Fibroblast of lung (primary cell): ENCODE results near the gene GCSH. TPM values are rescaled to one million over a fixed set of nuclear protein-coding genes. Genes with fewer than 3 reads are reported as not detected.
"Not testable (repeated sequence)": the region's sequence is repeated elsewhere in the genome, so short reads cannot be mapped to it uniquely, and the experiment has no call there.

Source experiments
- DNase-seq, 2 donors: peaks; one replicate each; pipeline versions ENCODE4 v3.0.0 to v3.0.0-alpha.2; 2010; ENCODE audit warnings: low read depth in 2 of 2
- H2AFZ ChIP-seq: 2 replicates; pipeline ENCODE4 v1.5.1; 2012; ENCODE audit warnings: low read length, control low read depth, inconsistent platforms
- H3K27ac ChIP-seq: 2 replicates; pipeline ENCODE4 v1.5.1; 2011; ENCODE audit warnings: low read length, control low read depth; ENCODE audit not compliant: insufficient read depth
- H3K27me3 ChIP-seq: 2 replicates; pipeline ENCODE4 v1.5.1; 2011; ENCODE audit warnings: mild to moderate bottlenecking, low read length; ENCODE audit not compliant: control insufficient read depth, insufficient read depth
- H3K36me3 ChIP-seq: 2 replicates; pipeline ENCODE4 v1.5.1; 2011; ENCODE audit warnings: low read length; ENCODE audit not compliant: control insufficient read depth, insufficient read depth
- H3K4me1 ChIP-seq: 2 replicates; pipeline ENCODE4 v1.5.1; 2011; ENCODE audit warnings: low read length; ENCODE audit not compliant: control insufficient read depth, insufficient read depth; ENCODE audit errors: extremely low read depth
- H3K4me2 ChIP-seq: 2 replicates; pipeline ENCODE4 v1.5.1; 2011; ENCODE audit warnings: low read length, control low read depth; ENCODE audit not compliant: insufficient read depth; ENCODE audit errors: extremely low read depth
- H3K4me3 ChIP-seq, 4 experiments: fragments of 200-600 bp in 1 of 4; sonication (generic) in 1 of 4; replicated peaks in 1 of 4; 2 replicates each; pipeline ENCODE4 v1.5.1; 2011 to 2016; ENCODE audit warnings: low read length in 4 of 4, low read depth in 3 of 4, mild to moderate bottlenecking in 3 of 4, control low read depth in 2 of 4, inconsistent platforms in 1 of 4, mixed read lengths in 1 of 4; ENCODE audit not compliant: insufficient read depth in 1 of 4; ENCODE audit errors: control extremely low read depth in 1 of 4
- H3K79me2 ChIP-seq: 2 replicates; pipeline ENCODE4 v1.5.1; 2012; ENCODE audit warnings: mild to moderate bottlenecking, low read length, inconsistent platforms; ENCODE audit not compliant: control insufficient read depth, insufficient read depth
- H3K9ac ChIP-seq: 2 replicates; pipeline ENCODE4 v1.5.1; 2011; ENCODE audit warnings: mild to moderate bottlenecking, low read length, control low read depth; ENCODE audit not compliant: insufficient read depth
- H3K9me3 ChIP-seq: 2 replicates; pipeline ENCODE4 v1.5.1; 2012; ENCODE audit warnings: low read depth, low read length; ENCODE audit not compliant: control insufficient read depth, insufficient read depth
- H4K20me1 ChIP-seq: 2 replicates; pipeline ENCODE4 v1.5.1; 2011; ENCODE audit warnings: low read length; ENCODE audit not compliant: control insufficient read depth, insufficient read depth; ENCODE audit errors: extremely low read depth
- CTCF ChIP-seq, 2 donors: IDR thresholded peaks in 1 of 2; conservative IDR thresholded peaks in 1 of 2; 1 replicate in 1 of 2; 2 replicates in 1 of 2; pipeline ENCODE4 v1.5.1; 2011 to 2012; ENCODE audit warnings: low read length in 2 of 2, control low read depth in 1 of 2, inconsistent platforms in 1 of 2, low read depth in 1 of 2, mild to moderate bottlenecking in 1 of 2
- EZH2 ChIP-seq: IDR thresholded peaks from 2 replicates; pipeline ENCODE4 v1.5.1; 2012; ENCODE audit warnings: low read length, control low read depth, mild to moderate bottlenecking; ENCODE audit errors: missing control alignments
- polyA plus RNA-seq, 2 donors: library from polyadenylated mRNA; depleted of rRNA in 1 of 2; stranded (reverse) in 1 of 2; unstranded in 1 of 2; fragments of >200 nt; gene quantifications; 2 replicates each; pipeline ENCODE4 v1.2.1, GENCODE V29; 2011 to 2012; ENCODE audit warnings: missing spikeins in 1 of 2
- total RNA-seq: library from RNA; depleted of rRNA; stranded (reverse); fragments of >200 nt; gene quantifications from 2 replicates; pipeline ENCODE4 v1.2.1, GENCODE V29; 2014

The GCSH gene
- total and polyA plus RNA-seq, 2 donors (not counting 1 experiment from before 2014, with no cell fraction given): 15.0 to 29.9 TPM

GRCh38 chr16:81117436-81117835, 21.2 kb upstream of the GCSH start:
- no peak for TF ChIP-seq CTCF (conservative IDR thresholded peaks at IDR 0.05 in 1 of 2, IDR thresholded peaks at IDR 0.05 in 1 of 2; ENCODE audit: low read depth in 1 of 2, low read length in 2 of 2)
- no peak for TF ChIP-seq EZH2
- H3K4me2 ChIP-seq: no peak overlapping the region

GRCh38 chr16:81116285-81116684, 20.1 kb upstream of the GCSH start:
- Histone ChIP-seq H3K36me3 (no peaks in the 10 kb centered on the region), H3K4me2 (no peak overlapping the region), H3K4me1 (no peaks in the 10 kb centered on the region), H3K27ac (no peak overlapping the region), H3K27me3 (no peaks in the 10 kb centered on the region), H3K9ac (no peak overlapping the region), H2AFZ (no peak overlapping the region), H4K20me1 (no peaks in the 10 kb centered on the region), H3K79me2 (no peaks in the 10 kb centered on the region), H3K4me3 (no peak overlapping the region), H3K9me3 (no peaks in the 10 kb centered on the region)
- no peak for TF ChIP-seq CTCF (conservative IDR thresholded peaks at IDR 0.05 in 1 of 2, IDR thresholded peaks at IDR 0.05 in 1 of 2; ENCODE audit: low read depth in 1 of 2, low read length in 2 of 2)
- no peak for TF ChIP-seq EZH2
- DNase-seq: no peak

More at GRCh38 chr16:81117436-81117835, 21.2 kb upstream of the GCSH start:
- Histone ChIP-seq H3K79me2 (no peaks in the 10 kb centered on the region), H3K9me3 (no peaks in the 10 kb centered on the region), H3K27me3 (no peaks in the 10 kb centered on the region), H2AFZ (no peak overlapping the region), H3K4me3 (no peak overlapping the region), H3K9ac (no peak overlapping the region), H3K27ac (no peak overlapping the region), H3K36me3 (no peaks in the 10 kb centered on the region), H3K4me1 (no peaks in the 10 kb centered on the region), H4K20me1 (no peaks in the 10 kb centered on the region)
- no peak for DNase-seq

- Histone ChIP-seq H4K20me1 (no peaks in the 10 kb centered on the region), H3K79me2 (no peaks in the 10 kb centered on the region), H3K4me3 (no peak overlapping the region), H3K36me3 (no peaks in the 10 kb centered on the region), H2AFZ (no peak overlapping the region), H3K9me3 (no peaks in the 10 kb centered on the region), H3K9ac (no peak overlapping the region), H3K27me3 (no peaks in the 10 kb centered on the region), H3K4me2 (no peak overlapping the region), H3K4me1 (no peaks in the 10 kb centered on the region), H3K27ac (no peak overlapping the region)
- DNase-seq: no peak
- TF ChIP-seq CTCF (conservative IDR thresholded peaks at IDR 0.05 in 1 of 2, IDR thresholded peaks at IDR 0.05 in 1 of 2; ENCODE audit: low read depth in 1 of 2, low read length in 2 of 2) (no peak), EZH2 (no peak)
Measured at GRCh38 chr16:81112453-81112852, 16.3 kb upstream of the GCSH start.

- not testable (repeated sequence) for H3K27me3 ChIP-seq, H3K79me2 ChIP-seq, H4K20me1 ChIP-seq, H2AFZ ChIP-seq, H3K9me3 ChIP-seq, H3K4me1 ChIP-seq, H3K9ac ChIP-seq, H3K4me3 ChIP-seq, H3K27ac ChIP-seq, DNase-seq, H3K36me3 ChIP-seq, H3K4me2 ChIP-seq
Measured at GRCh38 chr16:81109274-81109673, 13.1 kb upstream of the GCSH start.
